ENCODE measurements around the gene HERC4. TPM values are rescaled to one million over a fixed set of nuclear protein-coding genes. Genes with fewer than 3 reads are reported as not detected.
"Not testable (repeated sequence)": the region's sequence is repeated elsewhere in the genome, so short reads cannot be mapped to it uniquely, and the experiment has no call there.

HERC4 gene
- total RNA-seq, 1 donor from 2014 or later: 63.6 TPM

GRCh38 chr10:67878133-67878532, 196.9 kb downstream of the HERC4 start:
- no peaks in the 10 kb centered on the region for H3K36me3 ChIP-seq
- TF ChIP-seq CTCF (IDR thresholded peaks at IDR 0.05): no peak
- intact Hi-C loops (cut with DNase I): no loop called here

GRCh38 chr10:67877421-67877820, 197.7 kb downstream of the HERC4 start:
- H3K27me3 ChIP-seq (ENCODE audit: low read depth); H3K4me1 ChIP-seq; H3K9me3 ChIP-seq; H3K4me3 ChIP-seq; ATAC-seq; H3K27ac ChIP-seq; DNase-seq; H3K36me3 ChIP-seq; intact Hi-C loops (cut with DNase I): not testable (repeated sequence)

More at GRCh38 chr10:67878133-67878532, 196.9 kb downstream of the HERC4 start:
- Histone ChIP-seq H3K9me3 (no peaks in the 10 kb centered on the region), H3K27me3 (ENCODE audit: low read depth) (no peaks in the 10 kb centered on the region), H3K4me3 (no peak overlapping the region), H3K4me1 (no peaks in the 10 kb centered on the region), H3K27ac (no peak overlapping the region)
- no peak for ATAC-seq
- DNase-seq: no peak

- intact Hi-C loops (cut with DNase I): no loop called here
- no peak overlapping the region for H3K4me3 ChIP-seq
- no peak overlapping the region for H3K27ac ChIP-seq
- H3K36me3 ChIP-seq: no peaks in the 10 kb centered on the region
- no peaks in the 10 kb centered on the region for H3K27me3 ChIP-seq (ENCODE audit: low read depth)
- no peaks in the 10 kb centered on the region for H3K4me1 ChIP-seq
- ATAC-seq: no peak
- no peak for DNase-seq
- TF ChIP-seq CTCF (IDR thresholded peaks at IDR 0.05): no peak
- no peaks in the 10 kb centered on the region for H3K9me3 ChIP-seq
Measured at GRCh38 chr10:67875340-67876238, 199.5 kb downstream of the HERC4 start.

Other genes starting within 250 kb of the HERC4 start
- 1.5 TPM for gene DNAJC12, start 237.1 kb downstream of the HERC4 start, total RNA-seq
- gene SIRT1, start 190.6 kb downstream of the HERC4 start, total RNA-seq: 21.0 TPM
- not detected for gene MYPN, start 34.2 kb upstream of the HERC4 start, total RNA-seq
- gene ATOH7, start 156.8 kb upstream of the HERC4 start, total RNA-seq: not detected

All from lower lobe of right lung (tissue), 2 donors.